Gastrocnemius medialis (tissue), 4 donors: ENCODE results near the gene LDLRAD4. TPM values are rescaled to one million over a fixed set of nuclear protein-coding genes. Genes with fewer than 3 reads are reported as not detected.

Experiments used
- ATAC-seq, 2 donors: fragments of 150-250 bp; one replicate each; pipeline ENCODE4 v1.9.1; 2016
- DNase-seq, 2 donors: peaks; one replicate each; pipeline ENCODE4 v3.0.0-alpha.2; 2019
- H3K27ac ChIP-seq, 4 donors: fragments of 200-600 bp; sonication (generic); 1 replicate in 1 of 4; 2 replicates in 3 of 4; pipeline ENCODE4 v1.5.1; 2016 to 2018; ENCODE audit warnings: mild to moderate bottlenecking in 2 of 4, moderate library complexity in 1 of 4
- H3K27me3 ChIP-seq, 3 donors: fragments of 200-600 bp; sonication (generic) in 2 of 3; 1 replicate in 1 of 3; 2 replicates in 2 of 3; pipeline versions ENCODE4 v1.5.1 to v1.6.0; 2016 to 2019; ENCODE audit warnings: mild to moderate bottlenecking in 1 of 3, moderate library complexity in 1 of 3
- H3K36me3 ChIP-seq, 2 donors: fragments of 200-600 bp; sonication (generic) in 1 of 2; one replicate each; pipeline ENCODE4 v1.5.1; 2017 to 2018
- H3K4me1 ChIP-seq, 2 donors: fragments of 200-600 bp; sonication (generic) in 1 of 2; one replicate each; pipeline ENCODE4 v1.5.1; 2016 to 2017; ENCODE audit warnings: mild to moderate bottlenecking in 2 of 2
- H3K4me3 ChIP-seq, 4 donors: fragments of 200-600 bp; sonication (generic) in 3 of 4; 1 replicate in 1 of 4; 2 replicates in 3 of 4; pipeline ENCODE4 v1.5.1; 2016 to 2019; ENCODE audit warnings: mild to moderate bottlenecking in 2 of 4
- H3K9me3 ChIP-seq, 3 donors: fragments of 200-600 bp; sonication (generic) in 2 of 3; 1 replicate in 1 of 3; 2 replicates in 2 of 3; pipeline ENCODE4 v1.5.1; 2016 to 2019
- CTCF ChIP-seq, 5 experiments: fragments of 450-650 bp in 3 of 5; fragments of 200-600 bp in 2 of 5; sonication (generic) in 2 of 5; IDR thresholded peaks in 4 of 5; conservative IDR thresholded peaks in 1 of 5; 1 replicate in 4 of 5; 2 replicates in 1 of 5; pipeline ENCODE4 v1.5.1; 2016 to 2019; ENCODE audit warnings: antibody characterized with exemption in 5 of 5, mild to moderate bottlenecking in 3 of 5, moderate library complexity in 3 of 5
- POLR2A ChIP-seq, 2 donors: fragments of 450-650 bp; IDR thresholded peaks; one replicate each; pipeline ENCODE4 v1.6.1; 2017; ENCODE audit warnings: antibody characterized with exemption in 2 of 2, mild to moderate bottlenecking in 2 of 2, moderate library complexity in 2 of 2
- in situ Hi-C, 4 donors: fragments of 200-750 bp; cut with MboI; loops; one replicate each; pipeline versions ENCODE4 v1.15.0 to v1.8.0; 2017; ENCODE audit warnings: low sequenced_read_pairs in 4 of 4
- intact Hi-C: fragments of 100-400 bp; cut with DNase I; formaldehyde crosslinking; loops from one replicate; pipeline ENCODE4 v1.15.1; 2023; ENCODE audit warnings: low total_unique reads
- total RNA-seq, 4 donors: library from RNA; depleted of rRNA; stranded (reverse); fragments of >200 nt; gene quantifications; one replicate each; pipeline versions ENCODE4 v1.1.0 to v1.2.3, GENCODE V29; 2016

The LDLRAD4 gene
- total RNA-seq, 4 donors from 2014 or later: 3.9 to 11.1 (median 6.5) TPM

- H3K27ac ChIP-seq: no peak overlapping the region
- intact Hi-C loops (no loop called here), in situ Hi-C loops (loop anchor here in 3 of 4 donors (10.0 to 25.0 kb wide), 3 partner anchors 144 to 317 kb away; partner anchors contain the start of gene LDLRAD4 (in 1 of the 3))
- no peaks in the 10 kb centered on the region for H3K9me3 ChIP-seq
- H3K4me3 ChIP-seq: no peak overlapping the region
- H3K36me3 ChIP-seq: no peaks in the 10 kb centered on the region
- no peaks in the 10 kb centered on the region for H3K27me3 ChIP-seq
- H3K4me1 ChIP-seq: peaks cover 24 to 29% of the 10 kb centered on the region in 2 donors
- no peak for ATAC-seq
- no peak for TF ChIP-seq CTCF (IDR thresholded peaks at IDR 0.05 in 4 of 5, conservative IDR thresholded peaks at IDR 0.05 in 1 of 5)
- TF ChIP-seq POLR2A (IDR thresholded peaks at IDR 0.05): no peak
- no peak for DNase-seq
These were observed 310.3 kb downstream of the LDLRAD4 start for GRCh38 chr18:13528739-13529392.

GRCh38 chr18:13530033-13530878 lies 311.7 kb downstream of the LDLRAD4 start:
- Histone ChIP-seq H3K36me3 (no peaks in the 10 kb centered on the region), H3K27me3 (no peaks in the 10 kb centered on the region), H3K9me3 (no peaks in the 10 kb centered on the region), H3K27ac (peak overlapping the region in 1 of 4 donors; percentile 49), H3K4me1 (peaks cover 11 to 19% of the 10 kb centered on the region in 2 donors), H3K4me3 (no peak overlapping the region)
- ATAC-seq (no peak), DNase-seq (no peak)
- no peak for TF ChIP-seq CTCF (IDR thresholded peaks at IDR 0.05 in 4 of 5, conservative IDR thresholded peaks at IDR 0.05 in 1 of 5)
- TF ChIP-seq POLR2A (IDR thresholded peaks at IDR 0.05): no peak
- intact Hi-C loops: loop anchor here (5.0 to 10.0 kb wide), 4 partner anchors 68 to 245 kb away; no protein-coding TSS in a partner anchor
- in situ Hi-C loops: loop anchor here in 2 of 4 donors (10.0 to 25.0 kb wide), 2 partner anchors 305 to 318 kb away; partner anchors contain the start of gene LDLRAD4 (in 1 of the 2)

GRCh38 chr18:13530879-13531387 lies 312.4 kb downstream of the LDLRAD4 start:
- no peak for TF ChIP-seq POLR2A (IDR thresholded peaks at IDR 0.05)
- TF ChIP-seq CTCF (IDR thresholded peaks at IDR 0.05 in 4 of 5, conservative IDR thresholded peaks at IDR 0.05 in 1 of 5): peak; percentile 42 to 76 (median 60)
- H3K36me3 ChIP-seq: no peaks in the 10 kb centered on the region
- no peak overlapping the region for H3K4me3 ChIP-seq
- no peaks in the 10 kb centered on the region for H3K9me3 ChIP-seq
- peak; percentile 57 to 72 for DNase-seq
- in situ Hi-C loops (loop anchor here in 2 of 4 donors (10.0 to 25.0 kb wide), 2 partner anchors 306 to 319 kb away; partner anchors contain the start of gene LDLRAD4 (in 1 of the 2)), intact Hi-C loops (loop anchor here (1.0 to 10.0 kb wide), 5 partner anchors 69 to 315 kb away; no protein-coding TSS in a partner anchor)
- peak overlapping the region in 1 of 4 donors; percentile 49 for H3K27ac ChIP-seq
- peaks cover 6 to 14% of the 10 kb centered on the region in 2 donors for H3K4me1 ChIP-seq
- H3K27me3 ChIP-seq: no peaks in the 10 kb centered on the region
- ATAC-seq: peak; percentile 89 to 91

GRCh38 chr18:13531681-13532325 lies 313.2 kb downstream of the LDLRAD4 start:
- in situ Hi-C loops: loop anchor here in 2 of 4 donors (10.0 to 25.0 kb wide), 2 partner anchors 307 to 320 kb away; partner anchors contain the start of gene LDLRAD4 (in 1 of the 2)
- intact Hi-C loops: loop anchor here (1.0 to 10.0 kb wide), 5 partner anchors 70 to 316 kb away; no protein-coding TSS in a partner anchor
- Histone ChIP-seq H3K27ac (no peak overlapping the region), H3K4me1 (peaks cover 6 to 9% of the 10 kb centered on the region in 2 donors), H3K27me3 (no peaks in the 10 kb centered on the region), H3K4me3 (no peak overlapping the region), H3K9me3 (no peaks in the 10 kb centered on the region), H3K36me3 (no peaks in the 10 kb centered on the region)
- DNase-seq (no peak), ATAC-seq (no peak)
- TF ChIP-seq CTCF (IDR thresholded peaks at IDR 0.05 in 4 of 5, conservative IDR thresholded peaks at IDR 0.05 in 1 of 5) (no peak), POLR2A (IDR thresholded peaks at IDR 0.05) (no peak)
